Right lung (tissue), 10 donors: ENCODE measurements around the gene TMEM218. TPM values are rescaled to one million over a fixed set of nuclear protein-coding genes. Genes with fewer than 3 reads are reported as not detected.

ENCODE experiments used
- DNase-seq, 2 donors: peaks; one replicate each; pipeline ENCODE4 v3.0.0-alpha.2; 2013
- long read RNA-seq, 8 donors: transcript quantifications; one replicate each; lab custom pipeline, GENCODE V29; 2026
- polyA plus RNA-seq, 5 donors: library from polyadenylated mRNA; unstranded; fragments of 120-200 nt; gene quantifications; one replicate each; pipeline versions ENCODE4 v1.2.1 to v1.2.3, GENCODE V29; 2013; ENCODE audit warnings: inconsistent platforms in 1 of 5, low replicate concordance in 1 of 5; ENCODE audit not compliant: insufficient read length in 5 of 5, insufficient read depth in 1 of 5

Gene TMEM218
- polyA plus RNA-seq: 10 to 100 TPM; 52.9 to 58.5 (median 56.6) TPM
- long read RNA-seq, donor 1, full-length matches to known transcripts: 5 of 5 reads
- long read RNA-seq, donor 1, partial matches to known transcripts: 0 of 5 reads
- long read RNA-seq, donor 1, other reads (novel, unspliced or antisense): 0 of 5 reads
- long read RNA-seq, donor 2, partial matches to known transcripts: 0 of 10 reads
- long read RNA-seq, donor 2, other reads (novel, unspliced or antisense): 5 of 10 reads
- long read RNA-seq, donor 3, full-length matches to known transcripts: 4 of 4 reads
- long read RNA-seq, donor 3, partial matches to known transcripts: 0 of 4 reads
- long read RNA-seq, donor 3, other reads (novel, unspliced or antisense): 0 of 4 reads
- long read RNA-seq, donor 4, full-length matches to known transcripts: 3 of 3 reads
- long read RNA-seq, donor 4, partial matches to known transcripts: 0 of 3 reads
- long read RNA-seq, donor 4, other reads (novel, unspliced or antisense): 0 of 3 reads
- long read RNA-seq, donor 5, full-length matches to known transcripts: 3 of 9 reads
- long read RNA-seq, donor 5, partial matches to known transcripts: 0 of 9 reads
- long read RNA-seq, donor 5, other reads (novel, unspliced or antisense): 6 of 9 reads
- long read RNA-seq, donor 6, full-length matches to known transcripts: 5 of 5 reads
- long read RNA-seq, donor 6, partial matches to known transcripts: 0 of 5 reads
- long read RNA-seq, donor 6, other reads (novel, unspliced or antisense): 0 of 5 reads
- long read RNA-seq, donor 7: 0 reads
- long read RNA-seq, donor 8, full-length matches to known transcripts: 1 of 1 reads
- long read RNA-seq, donor 8, partial matches to known transcripts: 0 of 1 reads
- long read RNA-seq, donor 8, other reads (novel, unspliced or antisense): 0 of 1 reads

- peak; percentile 99 to 100 for DNase-seq
Measured at GRCh38 chr11:125111343-125112207, at the start of gene TMEM218. Gene TMEM218 (minus strand): TSS chr11:125111626. CDS start chr11:125102241, 9,385 bp downstream.

GRCh38 chr11:125157953-125158680 lies 46.7 kb upstream of the TMEM218 start:
- no peak for DNase-seq

GRCh38 chr11:125157118-125157733 lies 45.8 kb upstream of the TMEM218 start:
- no peak for DNase-seq

- no peak for DNase-seq
Measured at GRCh38 chr11:125156346-125157117, 45.1 kb upstream of the TMEM218 start.

- DNase-seq: no peak
Measured at GRCh38 chr11:125155767-125156166, 44.3 kb upstream of the TMEM218 start.

GRCh38 chr11:125155100-125155444 lies 43.6 kb upstream of the TMEM218 start:
- no peak for DNase-seq

GRCh38 chr11:125154378-125155099 lies 43.1 kb upstream of the TMEM218 start:
- no peak for DNase-seq

GRCh38 chr11:125153837-125154236 lies 42.4 kb upstream of the TMEM218 start:
- DNase-seq: no peak

- DNase-seq: no peak
Measured at GRCh38 chr11:125148743-125149142, 37.3 kb upstream of the TMEM218 start.

- no peak for DNase-seq
Measured at GRCh38 chr11:125148011-125148410, 36.6 kb upstream of the TMEM218 start.

GRCh38 chr11:125147280-125147679 lies 35.9 kb upstream of the TMEM218 start:
- DNase-seq: no peak

GRCh38 chr11:125146232-125146631 lies 34.8 kb upstream of the TMEM218 start:
- DNase-seq: no peak

- peak; percentile 26 to 27 for DNase-seq
Measured at GRCh38 chr11:125141686-125142535, 30.5 kb upstream of the TMEM218 start.

- no peak for DNase-seq
Measured at GRCh38 chr11:125141178-125141577, 29.8 kb upstream of the TMEM218 start.

GRCh38 chr11:125140233-125140632 lies 28.8 kb upstream of the TMEM218 start:
- peak; percentile 26 to 31 for DNase-seq

GRCh38 chr11:125139778-125140177 lies 28.4 kb upstream of the TMEM218 start:
- no peak for DNase-seq

GRCh38 chr11:125138966-125139365 lies 27.5 kb upstream of the TMEM218 start:
- DNase-seq: no peak

- DNase-seq: no peak
Measured at GRCh38 chr11:125136001-125136400, 24.6 kb upstream of the TMEM218 start.
